HG03460 (cell line): Measurements from ENCODE around the gene WHRN.

Experiments
- ATAC-seq: cut with Tn5 transposase; IDR thresholded peaks from one replicate; pipeline ENCODE4 v1.9.1; 2021; ENCODE audit not compliant: unreplicated experiment

WHRN gene

GRCh38 chr9:114369216-114370130 lies 135.8 kb downstream of the WHRN start:
- no peak for ATAC-seq

GRCh38 chr9:114367772-114368569 lies 137.3 kb downstream of the WHRN start:
- ATAC-seq = no peak

- no peak for ATAC-seq
Observed at GRCh38 chr9:114367366-114367765, 137.9 kb downstream of the WHRN start.

- peak; percentile 50 for ATAC-seq
Observed at GRCh38 chr9:114366334-114367128, 138.7 kb downstream of the WHRN start.

GRCh38 chr9:114365194-114365593 lies 140.1 kb downstream of the WHRN start:
- no peak for ATAC-seq

- no peak for ATAC-seq
Observed at GRCh38 chr9:114364134-114365041, 140.9 kb downstream of the WHRN start.

- ATAC-seq = no peak
Observed at GRCh38 chr9:114363424-114363823, 141.8 kb downstream of the WHRN start.

- ATAC-seq = no peak
Observed at GRCh38 chr9:114362394-114362793, 142.9 kb downstream of the WHRN start.

- ATAC-seq = no peak
Observed at GRCh38 chr9:114361542-114361941, 143.7 kb downstream of the WHRN start.

- ATAC-seq = no peak
Observed at GRCh38 chr9:114359801-114360200, 145.5 kb downstream of the WHRN start.

GRCh38 chr9:114357911-114358328 lies 147.4 kb downstream of the WHRN start:
- no peak for ATAC-seq

GRCh38 chr9:114357360-114357759 lies 147.9 kb downstream of the WHRN start:
- ATAC-seq = no peak

GRCh38 chr9:114356792-114357191 lies 148.5 kb downstream of the WHRN start:
- ATAC-seq = no peak

- no peak for ATAC-seq
Observed at GRCh38 chr9:114355821-114356220, 149.5 kb downstream of the WHRN start.
